ENCODE measurements around the gene ETV3L.

Gene ETV3L

GRCh38 chr1:157115429-157115838, 15.8 kb upstream of the ETV3L start:
- TF ChIP-seq ZNF8 (CRISPR knock-in tag; IDR thresholded peaks at IDR 0.05) = no peak
- TF ChIP-seq ZC3H10 (CRISPR knock-in tag; IDR thresholded peaks at IDR 0.05) = no peak
- no peak for TF ChIP-seq TOX (CRISPR knock-in tag; IDR thresholded peaks at IDR 0.05; ENCODE audit: borderline replicate concordance)
- TF ChIP-seq, protein P1, sequence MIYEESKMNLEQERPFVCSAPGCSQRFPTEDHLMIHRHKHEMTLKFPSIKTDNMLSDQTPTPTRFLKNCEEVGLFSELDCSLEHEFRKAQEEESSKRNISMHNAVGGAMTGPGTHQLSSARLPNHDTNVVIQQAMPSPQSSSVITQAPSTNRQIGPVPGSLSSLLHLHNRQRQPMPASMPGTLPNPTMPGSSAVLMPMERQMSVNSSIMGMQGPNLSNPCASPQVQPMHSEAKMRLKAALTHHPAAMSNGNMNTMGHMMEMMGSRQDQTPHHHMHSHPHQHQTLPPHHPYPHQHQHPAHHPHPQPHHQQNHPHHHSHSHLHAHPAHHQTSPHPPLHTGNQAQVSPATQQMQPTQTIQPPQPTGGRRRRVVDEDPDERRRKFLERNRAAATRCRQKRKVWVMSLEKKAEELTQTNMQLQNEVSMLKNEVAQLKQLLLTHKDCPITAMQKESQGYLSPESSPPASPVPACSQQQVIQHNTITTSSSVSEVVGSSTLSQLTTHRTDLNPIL (CRISPR knock-in tag; IDR thresholded peaks at IDR 0.05; ENCODE audit: low read depth) = no peak
- TF ChIP-seq PPARA (CRISPR knock-in tag; IDR thresholded peaks at IDR 0.05; ENCODE audit: borderline replicate concordance) = no peak
- no peak for ATAC-seq

- no peak for ATAC-seq
- TF ChIP-seq PPARA (CRISPR knock-in tag; IDR thresholded peaks at IDR 0.05; ENCODE audit: borderline replicate concordance) (no peak), TOX (CRISPR knock-in tag; IDR thresholded peaks at IDR 0.05; ENCODE audit: borderline replicate concordance) (no peak), OSR1 (CRISPR knock-in tag; IDR thresholded peaks at IDR 0.05) (no peak), TCF4 (CRISPR knock-in tag; IDR thresholded peaks at IDR 0.05; ENCODE audit: borderline replicate concordance) (no peak), ISL1 (CRISPR knock-in tag; IDR thresholded peaks at IDR 0.05) (no peak), POU6F1 (CRISPR knock-in tag; IDR thresholded peaks at IDR 0.05; ENCODE audit: borderline replicate concordance, low read depth) (no peak), RARB (CRISPR knock-in tag; IDR thresholded peaks at IDR 0.05) (no peak), SNAI2 (CRISPR knock-in tag; IDR thresholded peaks at IDR 0.05) (no peak), ARNTL (CRISPR knock-in tag; IDR thresholded peaks at IDR 0.05; ENCODE audit: borderline replicate concordance, low read depth) (no peak)
- TF ChIP-seq, protein P2, sequence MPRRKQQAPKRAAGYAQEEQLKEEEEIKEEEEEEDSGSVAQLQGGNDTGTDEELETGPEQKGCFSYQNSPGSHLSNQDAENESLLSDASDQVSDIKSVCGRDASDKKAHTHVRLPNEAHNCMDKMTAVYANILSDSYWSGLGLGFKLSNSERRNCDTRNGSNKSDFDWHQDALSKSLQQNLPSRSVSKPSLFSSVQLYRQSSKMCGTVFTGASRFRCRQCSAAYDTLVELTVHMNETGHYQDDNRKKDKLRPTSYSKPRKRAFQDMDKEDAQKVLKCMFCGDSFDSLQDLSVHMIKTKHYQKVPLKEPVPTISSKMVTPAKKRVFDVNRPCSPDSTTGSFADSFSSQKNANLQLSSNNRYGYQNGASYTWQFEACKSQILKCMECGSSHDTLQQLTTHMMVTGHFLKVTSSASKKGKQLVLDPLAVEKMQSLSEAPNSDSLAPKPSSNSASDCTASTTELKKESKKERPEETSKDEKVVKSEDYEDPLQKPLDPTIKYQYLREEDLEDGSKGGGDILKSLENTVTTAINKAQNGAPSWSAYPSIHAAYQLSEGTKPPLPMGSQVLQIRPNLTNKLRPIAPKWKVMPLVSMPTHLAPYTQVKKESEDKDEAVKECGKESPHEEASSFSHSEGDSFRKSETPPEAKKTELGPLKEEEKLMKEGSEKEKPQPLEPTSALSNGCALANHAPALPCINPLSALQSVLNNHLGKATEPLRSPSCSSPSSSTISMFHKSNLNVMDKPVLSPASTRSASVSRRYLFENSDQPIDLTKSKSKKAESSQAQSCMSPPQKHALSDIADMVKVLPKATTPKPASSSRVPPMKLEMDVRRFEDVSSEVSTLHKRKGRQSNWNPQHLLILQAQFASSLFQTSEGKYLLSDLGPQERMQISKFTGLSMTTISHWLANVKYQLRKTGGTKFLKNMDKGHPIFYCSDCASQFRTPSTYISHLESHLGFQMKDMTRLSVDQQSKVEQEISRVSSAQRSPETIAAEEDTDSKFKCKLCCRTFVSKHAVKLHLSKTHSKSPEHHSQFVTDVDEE (CRISPR knock-in tag; IDR thresholded peaks at IDR 0.05) = no peak
- TF ChIP-seq, protein P3, sequence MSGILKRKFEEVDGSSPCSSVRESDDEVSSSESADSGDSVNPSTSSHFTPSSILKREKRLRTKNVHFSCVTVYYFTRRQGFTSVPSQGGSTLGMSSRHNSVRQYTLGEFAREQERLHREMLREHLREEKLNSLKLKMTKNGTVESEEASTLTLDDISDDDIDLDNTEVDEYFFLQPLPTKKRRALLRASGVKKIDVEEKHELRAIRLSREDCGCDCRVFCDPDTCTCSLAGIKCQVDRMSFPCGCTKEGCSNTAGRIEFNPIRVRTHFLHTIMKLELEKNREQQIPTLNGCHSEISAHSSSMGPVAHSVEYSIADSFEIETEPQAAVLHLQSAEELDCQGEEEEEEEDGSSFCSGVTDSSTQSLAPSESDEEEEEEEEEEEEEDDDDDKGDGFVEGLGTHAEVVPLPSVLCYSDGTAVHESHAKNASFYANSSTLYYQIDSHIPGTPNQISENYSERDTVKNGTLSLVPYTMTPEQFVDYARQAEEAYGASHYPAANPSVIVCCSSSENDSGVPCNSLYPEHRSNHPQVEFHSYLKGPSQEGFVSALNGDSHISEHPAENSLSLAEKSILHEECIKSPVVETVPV (CRISPR knock-in tag; IDR thresholded peaks at IDR 0.05) = no peak
Measured at GRCh38 chr1:157114183-157115121, 14.8 kb upstream of the ETV3L start.

DNA sequence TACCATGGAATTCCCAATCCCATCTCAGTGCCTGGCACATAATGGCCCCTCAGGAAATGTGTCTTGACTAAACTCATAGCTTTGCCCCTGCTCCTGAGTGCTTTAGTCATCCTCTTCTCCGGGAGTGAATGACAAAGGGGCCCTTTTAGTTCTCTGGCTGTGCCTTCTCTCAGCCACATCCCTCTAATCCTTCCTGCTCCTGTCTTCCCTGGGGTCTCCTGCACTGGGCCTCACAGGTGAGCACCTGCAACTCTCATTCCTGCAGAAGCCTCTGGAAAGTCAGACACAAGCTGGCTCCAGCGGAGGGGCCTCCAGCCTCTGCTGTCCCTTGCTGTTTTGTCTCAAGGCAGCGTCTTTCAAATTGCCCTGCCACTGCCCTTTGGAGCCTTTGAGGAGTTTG, 14.0 kb upstream of the ETV3L start:
- no peak for ATAC-seq
- TF ChIP-seq PPARA (CRISPR knock-in tag; IDR thresholded peaks at IDR 0.05; ENCODE audit: borderline replicate concordance) = no peak
- TF ChIP-seq PATZ1 (CRISPR knock-in tag; IDR thresholded peaks at IDR 0.05; ENCODE audit: borderline replicate concordance) = no peak
- TF ChIP-seq, protein P3 (CRISPR knock-in tag; IDR thresholded peaks at IDR 0.05) = no peak
- no peak for TF ChIP-seq TCF4 (CRISPR knock-in tag; IDR thresholded peaks at IDR 0.05; ENCODE audit: borderline replicate concordance)
- no peak for TF ChIP-seq SNAI2 (CRISPR knock-in tag; IDR thresholded peaks at IDR 0.05)
- TF ChIP-seq GLIS3 (CRISPR knock-in tag; IDR thresholded peaks at IDR 0.05) = no peak
- no peak for TF ChIP-seq ARNTL (CRISPR knock-in tag; IDR thresholded peaks at IDR 0.05; ENCODE audit: borderline replicate concordance, low read depth)
- no peak for TF ChIP-seq ZFP3 (CRISPR knock-in tag; IDR thresholded peaks at IDR 0.05)
- no peak for TF ChIP-seq OSR1 (CRISPR knock-in tag; IDR thresholded peaks at IDR 0.05)
- no peak for TF ChIP-seq TOX (CRISPR knock-in tag; IDR thresholded peaks at IDR 0.05; ENCODE audit: borderline replicate concordance)
- no peak for TF ChIP-seq ISL1 (CRISPR knock-in tag; IDR thresholded peaks at IDR 0.05)
- no peak for TF ChIP-seq POU6F1 (CRISPR knock-in tag; IDR thresholded peaks at IDR 0.05; ENCODE audit: borderline replicate concordance, low read depth)
- no peak for TF ChIP-seq CSDC2 (CRISPR knock-in tag; IDR thresholded peaks at IDR 0.05)
- no peak for TF ChIP-seq ZNF8 (CRISPR knock-in tag; IDR thresholded peaks at IDR 0.05)
- no peak for TF ChIP-seq RARB (CRISPR knock-in tag; IDR thresholded peaks at IDR 0.05)
- TF ChIP-seq, protein P2 (CRISPR knock-in tag; IDR thresholded peaks at IDR 0.05) = no peak

All from SK-N-SH treated with all-trans-retinoic acid at 6 μM for 48 hours (cell line).